ENCODE measurements around the gene P2RX3.
"Not testable (repeated sequence)": the region's sequence is repeated elsewhere in the genome, so short reads cannot be mapped to it uniquely, and the experiment has no call there.

DNA sequence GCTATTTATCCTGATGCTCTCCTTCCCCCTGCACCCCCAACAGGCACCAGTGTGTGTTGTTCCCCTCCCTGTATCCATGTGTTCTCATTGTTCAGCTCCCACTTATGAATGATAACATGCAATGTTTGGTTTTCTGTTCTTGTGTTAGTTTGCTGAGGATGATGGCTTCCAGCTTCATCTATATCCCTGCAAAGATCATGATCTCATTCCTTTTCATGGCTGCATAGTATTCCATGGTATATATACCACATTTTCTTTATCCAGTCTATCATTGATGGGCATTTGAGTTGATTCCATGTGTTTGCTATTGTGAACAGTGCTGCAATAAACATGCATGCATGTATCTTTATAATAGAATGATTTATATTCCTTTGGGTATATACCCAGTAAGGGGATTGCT, 23.3 kb downstream of the P2RX3 start:
- TF ChIP-seq EZH2 (IDR thresholded peaks at IDR 0.05; ENCODE audit: low read length, missing control alignments): not testable (repeated sequence)
- TF ChIP-seq, protein P1, sequence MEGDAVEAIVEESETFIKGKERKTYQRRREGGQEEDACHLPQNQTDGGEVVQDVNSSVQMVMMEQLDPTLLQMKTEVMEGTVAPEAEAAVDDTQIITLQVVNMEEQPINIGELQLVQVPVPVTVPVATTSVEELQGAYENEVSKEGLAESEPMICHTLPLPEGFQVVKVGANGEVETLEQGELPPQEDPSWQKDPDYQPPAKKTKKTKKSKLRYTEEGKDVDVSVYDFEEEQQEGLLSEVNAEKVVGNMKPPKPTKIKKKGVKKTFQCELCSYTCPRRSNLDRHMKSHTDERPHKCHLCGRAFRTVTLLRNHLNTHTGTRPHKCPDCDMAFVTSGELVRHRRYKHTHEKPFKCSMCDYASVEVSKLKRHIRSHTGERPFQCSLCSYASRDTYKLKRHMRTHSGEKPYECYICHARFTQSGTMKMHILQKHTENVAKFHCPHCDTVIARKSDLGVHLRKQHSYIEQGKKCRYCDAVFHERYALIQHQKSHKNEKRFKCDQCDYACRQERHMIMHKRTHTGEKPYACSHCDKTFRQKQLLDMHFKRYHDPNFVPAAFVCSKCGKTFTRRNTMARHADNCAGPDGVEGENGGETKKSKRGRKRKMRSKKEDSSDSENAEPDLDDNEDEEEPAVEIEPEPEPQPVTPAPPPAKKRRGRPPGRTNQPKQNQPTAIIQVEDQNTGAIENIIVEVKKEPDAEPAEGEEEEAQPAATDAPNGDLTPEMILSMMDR (conservative IDR thresholded peaks at IDR 0.05 in 1 of 2, IDR thresholded peaks at IDR 0.05 in 1 of 2; ENCODE audit: low read depth in 1 of 2, low read length in 2 of 2): not testable (repeated sequence)

All from fibroblast of lung (primary cell).